ENCODE data around the gene PIEZO2.

Gene PIEZO2

DNA sequence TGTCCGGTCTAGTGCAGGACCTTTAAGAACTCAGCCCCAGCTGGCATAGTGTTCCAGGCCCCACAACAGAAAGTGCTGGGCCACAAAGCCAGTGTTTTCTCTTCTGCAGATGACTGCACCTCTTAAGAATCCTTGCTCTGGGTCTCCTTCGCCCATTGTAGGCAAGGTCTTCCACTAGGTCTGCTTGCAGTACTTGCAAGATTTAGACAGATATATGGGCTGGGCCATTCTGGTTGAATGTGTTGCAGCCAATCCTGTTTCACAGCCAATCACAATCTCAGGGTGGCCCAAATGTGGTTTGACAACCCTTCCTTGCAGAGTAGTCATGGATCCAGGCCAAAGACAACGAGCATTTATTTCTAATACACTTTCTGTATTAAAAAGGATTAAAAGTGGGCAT, 13.1 kb upstream of the PIEZO2 start:
- TF ChIP-seq, protein P1, sequence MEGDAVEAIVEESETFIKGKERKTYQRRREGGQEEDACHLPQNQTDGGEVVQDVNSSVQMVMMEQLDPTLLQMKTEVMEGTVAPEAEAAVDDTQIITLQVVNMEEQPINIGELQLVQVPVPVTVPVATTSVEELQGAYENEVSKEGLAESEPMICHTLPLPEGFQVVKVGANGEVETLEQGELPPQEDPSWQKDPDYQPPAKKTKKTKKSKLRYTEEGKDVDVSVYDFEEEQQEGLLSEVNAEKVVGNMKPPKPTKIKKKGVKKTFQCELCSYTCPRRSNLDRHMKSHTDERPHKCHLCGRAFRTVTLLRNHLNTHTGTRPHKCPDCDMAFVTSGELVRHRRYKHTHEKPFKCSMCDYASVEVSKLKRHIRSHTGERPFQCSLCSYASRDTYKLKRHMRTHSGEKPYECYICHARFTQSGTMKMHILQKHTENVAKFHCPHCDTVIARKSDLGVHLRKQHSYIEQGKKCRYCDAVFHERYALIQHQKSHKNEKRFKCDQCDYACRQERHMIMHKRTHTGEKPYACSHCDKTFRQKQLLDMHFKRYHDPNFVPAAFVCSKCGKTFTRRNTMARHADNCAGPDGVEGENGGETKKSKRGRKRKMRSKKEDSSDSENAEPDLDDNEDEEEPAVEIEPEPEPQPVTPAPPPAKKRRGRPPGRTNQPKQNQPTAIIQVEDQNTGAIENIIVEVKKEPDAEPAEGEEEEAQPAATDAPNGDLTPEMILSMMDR (IDR thresholded peaks at IDR 0.05; ENCODE audit: low read depth, low read length, missing control alignments): no peak
- in situ Hi-C loops (cut with HindIII; ENCODE audit: low sequenced_read_pairs): no loop called here
- no peak for DNase-seq (ENCODE audit: low read depth)
- no peak overlapping the region for H3K4me3 ChIP-seq (ENCODE audit: low read depth, low read length)

DNA sequence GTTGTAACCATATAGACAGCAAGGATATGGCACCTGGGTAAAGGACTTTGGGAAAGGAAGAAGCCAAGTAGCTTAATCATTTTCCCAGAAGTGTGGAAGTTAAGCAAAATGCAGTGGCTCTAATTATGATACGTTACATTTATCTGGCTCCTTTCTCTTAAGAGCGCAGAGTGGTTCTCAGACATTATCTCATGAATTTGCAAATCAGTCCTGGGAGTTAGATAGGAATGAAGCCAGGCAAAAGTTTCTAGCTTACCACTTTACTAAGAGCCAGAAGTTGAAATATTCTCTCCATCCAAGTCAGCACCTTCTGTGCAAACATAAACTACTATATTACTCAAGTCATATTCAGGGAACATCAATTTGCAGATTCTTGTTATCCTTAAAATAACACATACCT, 10.9 kb upstream of the PIEZO2 start:
- no peak overlapping the region for H3K4me3 ChIP-seq (ENCODE audit: low read depth, low read length)
- DNase-seq (ENCODE audit: low read depth): no peak
- in situ Hi-C loops (cut with HindIII; ENCODE audit: low sequenced_read_pairs): no loop called here
- TF ChIP-seq, protein P1 (IDR thresholded peaks at IDR 0.05; ENCODE audit: low read depth, low read length, missing control alignments): no peak

DNA sequence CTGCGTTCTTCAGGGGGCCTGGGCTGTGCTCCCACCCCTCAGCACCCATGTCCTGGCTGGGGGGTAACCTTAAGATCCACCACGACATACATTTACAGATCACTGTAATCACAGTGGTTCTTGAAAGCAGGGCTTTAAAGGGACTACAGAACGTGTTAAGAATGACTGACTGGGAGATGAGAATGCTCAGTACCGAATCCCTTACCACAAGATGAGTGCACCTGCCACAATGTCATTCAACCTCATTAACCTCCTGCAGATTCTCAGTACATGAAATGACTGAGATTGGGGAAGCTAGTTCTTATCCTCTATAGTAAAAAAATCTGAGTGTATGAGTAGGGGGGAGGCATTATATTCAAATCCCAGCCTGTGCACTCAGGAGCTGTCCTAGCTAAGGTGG, 10.5 kb upstream of the PIEZO2 start:
- H3K4me3 ChIP-seq (ENCODE audit: low read depth, low read length): no peak overlapping the region
- TF ChIP-seq, protein P1 (IDR thresholded peaks at IDR 0.05; ENCODE audit: low read depth, low read length, missing control alignments): no peak
- no peak for DNase-seq (ENCODE audit: low read depth)
- in situ Hi-C loops (cut with HindIII; ENCODE audit: low sequenced_read_pairs): no loop called here

DNA sequence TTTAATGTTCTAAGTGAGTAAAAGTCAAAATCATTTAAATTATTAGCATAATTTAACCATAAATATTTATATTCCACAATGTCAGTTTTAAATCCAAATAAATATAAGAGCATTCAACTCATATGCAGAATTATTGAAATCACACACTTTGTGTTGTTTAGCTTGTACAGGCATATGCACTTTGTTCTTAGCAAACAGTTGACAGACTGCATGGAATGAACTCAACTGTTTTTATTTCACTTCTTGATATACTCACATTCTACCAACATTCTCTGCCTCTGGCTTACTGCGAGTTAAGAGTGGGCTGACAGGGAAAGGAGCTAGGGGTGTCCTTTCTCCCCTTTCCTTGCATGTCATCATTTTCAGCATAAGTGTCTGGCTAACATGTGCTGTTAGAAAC, 7.6 kb upstream of the PIEZO2 start:
- no peak overlapping the region for H3K4me3 ChIP-seq (ENCODE audit: low read depth, low read length)

DNA sequence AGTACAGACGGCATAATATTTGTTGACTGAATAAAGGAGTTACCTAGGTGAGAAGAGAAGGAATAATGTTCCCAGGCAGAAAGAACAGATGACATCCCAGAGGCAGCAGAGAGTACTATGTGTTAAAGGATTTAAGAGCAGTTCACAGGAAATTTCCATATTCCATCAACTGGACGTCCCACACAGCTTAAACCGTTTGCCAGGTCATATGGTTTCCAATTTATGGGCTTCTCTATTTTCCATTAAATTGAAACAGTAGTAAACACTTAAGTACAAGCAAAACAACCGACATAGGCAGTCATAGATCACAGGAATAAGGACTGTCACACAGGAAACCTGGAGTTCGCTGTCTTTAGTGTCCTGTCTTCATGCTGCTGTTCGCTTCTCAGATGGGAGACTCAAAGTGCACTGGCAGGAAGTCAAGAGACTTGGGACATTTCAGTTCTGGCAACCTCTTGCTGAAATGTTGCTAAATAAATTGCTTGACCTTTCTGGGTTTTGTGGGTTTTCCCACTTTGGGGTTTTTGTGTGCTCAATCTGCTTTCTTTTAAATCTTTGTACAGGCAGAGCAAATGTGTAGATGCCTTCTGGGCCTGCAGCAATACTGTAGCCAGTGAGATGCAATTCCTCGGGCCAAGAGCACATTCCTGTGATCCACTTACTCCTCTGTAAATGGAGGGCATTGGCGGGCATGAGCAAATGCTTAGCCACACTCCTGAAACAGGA, 5.8 kb upstream of the PIEZO2 start:
- no peak overlapping the region for H3K4me3 ChIP-seq (ENCODE audit: low read depth, low read length)
- no peak for DNase-seq (ENCODE audit: low read depth)
- TF ChIP-seq, protein P1 (IDR thresholded peaks at IDR 0.05; ENCODE audit: low read depth, low read length, missing control alignments): no peak
- in situ Hi-C loops (cut with HindIII; ENCODE audit: low sequenced_read_pairs): no loop called here

More for the DNA sequence above, 7.6 kb upstream of the PIEZO2 start:
- in situ Hi-C loops (cut with HindIII; ENCODE audit: low sequenced_read_pairs): no loop called here
- no peak for DNase-seq (ENCODE audit: low read depth)
- TF ChIP-seq, protein P1 (IDR thresholded peaks at IDR 0.05; ENCODE audit: low read depth, low read length, missing control alignments): no peak

DNA sequence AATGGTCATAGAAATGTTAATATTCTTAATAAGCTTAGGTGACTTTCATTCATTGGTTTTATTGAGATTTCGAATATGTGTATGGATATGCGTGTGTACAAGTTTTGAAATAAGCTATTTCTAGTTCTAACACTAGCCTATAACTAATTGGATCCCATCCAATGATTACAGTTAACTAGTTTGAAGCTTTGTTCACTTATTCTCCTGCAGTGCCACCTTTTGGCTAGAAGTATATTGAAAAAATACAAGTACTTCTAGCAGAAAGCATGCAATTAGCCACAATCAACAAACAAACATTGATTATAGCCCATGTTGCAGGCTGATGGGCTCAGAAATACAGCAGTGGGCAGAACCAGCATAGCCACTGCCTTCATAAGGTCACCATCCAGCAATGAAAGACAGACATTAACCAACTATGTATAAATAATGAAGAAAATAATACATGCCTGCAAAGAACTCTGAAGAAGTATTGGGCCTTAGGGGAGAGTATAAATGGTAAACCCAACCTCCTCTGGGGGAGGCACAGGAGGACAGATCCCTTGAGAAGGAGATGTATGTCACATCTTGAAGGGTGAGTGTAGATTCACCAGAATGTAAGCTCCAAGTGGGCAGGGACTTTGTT, 5.1 kb upstream of the PIEZO2 start:
- TF ChIP-seq, protein P1 (IDR thresholded peaks at IDR 0.05; ENCODE audit: low read depth, low read length, missing control alignments): peak; percentile 38

More for the DNA sequence above, 5.1 kb upstream of the PIEZO2 start:
- DNase-seq (ENCODE audit: low read depth): peak; percentile 58
- no peak overlapping the region for H3K4me3 ChIP-seq (ENCODE audit: low read depth, low read length)
- in situ Hi-C loops (cut with HindIII; ENCODE audit: low sequenced_read_pairs): loop anchor here (5.0 kb wide), 2 partner anchors 107 to 302 kb away; no protein-coding TSS in a partner anchor

Measured in astrocyte of the cerebellum (primary cell).